GM23338 (cell line): ENCODE measurements around the gene NEURL1. TPM values are rescaled to one million over a fixed set of nuclear protein-coding genes. Genes with fewer than 3 reads are reported as not detected.

ENCODE experiments used
- ATAC-seq: fragments of 200-7000 bp; cut with Tn5 transposase; 3 replicates; pipeline ENCODE4 v1.9.1; 2020
- DNase-seq: peaks from one replicate; pipeline ENCODE4 v3.0.0-alpha.2; 2015; ENCODE audit warnings: low spot score
- H2AFZ ChIP-seq: fragments of 200-600 bp; sonication (generic); 2 replicates; pipeline ENCODE4 v1.8.0; 2016; ENCODE audit warnings: antibody characterized with exemption, mild to moderate bottlenecking, moderate library complexity
- H3F3A ChIP-seq: fragments of 200-600 bp; sonication (generic); replicated peaks from 2 replicates; pipeline ENCODE4 v1.8.0; 2017; ENCODE audit warnings: antibody characterized with exemption, mixed run types, low read depth
- H3K27ac ChIP-seq: fragments of 200-600 bp; sonication (generic); 2 replicates; pipeline ENCODE4 v1.6.1; 2016; ENCODE audit warnings: low read depth
- H3K27me3 ChIP-seq: fragments of 200-600 bp; sonication (generic); 2 replicates; pipeline ENCODE4 v1.8.0; 2016; ENCODE audit warnings: mild to moderate bottlenecking, mixed run types, moderate library complexity; ENCODE audit not compliant: insufficient read depth
- H3K36me3 ChIP-seq: fragments of 200-600 bp; sonication (generic); 2 replicates; pipeline ENCODE4 v1.8.0; 2016; ENCODE audit warnings: mild to moderate bottlenecking; ENCODE audit not compliant: insufficient read depth
- H3K4me1 ChIP-seq: fragments of 200-600 bp; sonication (generic); 2 replicates; pipeline ENCODE4 v1.8.0; 2016; ENCODE audit warnings: mild to moderate bottlenecking, moderate library complexity; ENCODE audit not compliant: insufficient read depth
- H3K4me2 ChIP-seq: fragments of 200-600 bp; sonication (generic); 2 replicates; pipeline ENCODE4 v1.7.1; 2017; ENCODE audit warnings: mixed run types
- H3K4me3 ChIP-seq: fragments of 200-600 bp; sonication (generic); 2 replicates; pipeline ENCODE4 v1.6.1; 2016; ENCODE audit warnings: mixed run types
- H3K79me2 ChIP-seq: fragments of 200-600 bp; sonication (generic); replicated peaks from 2 replicates; pipeline ENCODE4 v1.8.0; 2017; ENCODE audit warnings: mild to moderate bottlenecking; ENCODE audit not compliant: insufficient read depth
- H3K9me2 ChIP-seq: fragments of 200-600 bp; sonication (generic); 2 replicates; pipeline ENCODE4 v1.8.0; 2017; ENCODE audit not compliant: insufficient read depth
- H4K20me1 ChIP-seq: fragments of 200-600 bp; sonication (generic); replicated peaks from 2 replicates; pipeline ENCODE4 v1.8.0; 2017; ENCODE audit warnings: mild to moderate bottlenecking; ENCODE audit not compliant: insufficient read depth
- H3K27ac Mint-ChIP-seq: 2 replicates; pipeline ENCODE4 v1.8.0; 2020; ENCODE audit warnings: inconsistent platforms, mild to moderate bottlenecking, moderate library complexity, mixed read lengths
- H3K27me3 Mint-ChIP-seq: 3 replicates; pipeline ENCODE4 v1.8.0; 2022; ENCODE audit warnings: low read depth, mild to moderate bottlenecking, moderate library complexity, mixed read lengths, inconsistent platforms; ENCODE audit not compliant: insufficient read depth, poor library complexity
- H3K36me3 Mint-ChIP-seq: 3 replicates; pipeline ENCODE4 v1.8.0; 2021; ENCODE audit warnings: low read depth, mild to moderate bottlenecking, inconsistent platforms, moderate library complexity, mixed read lengths
- H3K4me1 Mint-ChIP-seq: 3 replicates; pipeline ENCODE4 v1.8.0; 2020; ENCODE audit warnings: mild to moderate bottlenecking, inconsistent platforms, mixed read lengths
- H3K4me3 Mint-ChIP-seq: 3 replicates; pipeline ENCODE4 v1.8.0; 2021; ENCODE audit warnings: moderate library complexity, mild to moderate bottlenecking, inconsistent platforms, mixed read lengths
- H3K9me3 Mint-ChIP-seq: 3 replicates; pipeline ENCODE4 v1.8.0; 2020; ENCODE audit warnings: moderate library complexity, mild to moderate bottlenecking, inconsistent platforms, mixed read lengths
- EZH2phosphoT487 ChIP-seq: fragments of 200-600 bp; sonication (generic); IDR thresholded peaks from one replicate; pipeline ENCODE4 v1.8.1; 2018; ENCODE audit warnings: antibody characterized with exemption; ENCODE audit not compliant: unreplicated experiment
- NANOG ChIP-seq: IDR thresholded peaks from 2 replicates; pipeline ENCODE4 v1.6.1; 2016; ENCODE audit warnings: antibody characterized with exemption, borderline replicate concordance
- POLR2AphosphoS5 ChIP-seq: IDR thresholded peaks from 2 replicates; pipeline ENCODE4 v1.6.1; 2016; ENCODE audit warnings: antibody characterized with exemption, low read depth
- STAT1 ChIP-seq: IDR thresholded peaks from one replicate; pipeline ENCODE4 v1.6.1; 2016; ENCODE audit warnings: antibody characterized with exemption; ENCODE audit not compliant: unreplicated experiment
- ZNF331 ChIP-seq: fragments of 250-450 bp; sonication (Bioruptor Pico); IDR thresholded peaks from 2 replicates; pipeline ENCODE4 v1.5.0; 2020; ENCODE audit warnings: low read depth, mild to moderate bottlenecking, moderate library complexity
- polyA plus RNA-seq: library from polyadenylated mRNA; unstranded; fragments of >200 nt; fragmentation: Nextera tagmentation; extraction: Ambion mirVana; gene quantifications from 2 replicates; pipeline ENCODE4 v1.2.1, GENCODE V29; 2016
- total RNA-seq: library from RNA; depleted of rRNA; stranded (reverse); fragments of >200 nt; shearing (Covaris generic); gene quantifications from 2 replicates; pipeline ENCODE4 v1.2.3, GENCODE V29; 2014
- TF ChIP-seq, protein P1 (sequence below): fragments of 250-450 bp; sonication (Bioruptor Pico); IDR thresholded peaks from 2 replicates; pipeline ENCODE4 v1.5.0; 2020; ENCODE audit warnings: mild to moderate bottlenecking, moderate library complexity
- TF ChIP-seq, protein P2 (sequence below): IDR thresholded peaks from one replicate; pipeline ENCODE4 v1.6.1; 2018; ENCODE audit warnings: antibody characterized with exemption; ENCODE audit not compliant: unreplicated experiment

The NEURL1 gene
- total and polyA plus RNA-seq, 2 experiments from 2014 or later = 0.82 to 1.1 TPM

- Histone ChIP-seq H3F3A (peaks cover 5% of the 10 kb centered on the region; the same call in 1 of the 2 replicates), H2AFZ (no peak overlapping the region), H3K36me3 (no peaks in the 10 kb centered on the region), H3K27me3 (peaks cover 50% of the 10 kb centered on the region), H4K20me1 (no peaks in the 10 kb centered on the region), H3K9me2 (no peaks in the 10 kb centered on the region), H3K79me2 (no peaks in the 10 kb centered on the region), H3K4me2 (no peak overlapping the region), H3K4me1 (no peaks in the 10 kb centered on the region; the same call in 1 of the 2 replicates), H3K4me3 (no peak overlapping the region), H3K27ac (no peak overlapping the region)
- Mint-ChIP-seq H3K4me3 (no peak overlapping the region), H3K9me3 (no peaks in the 10 kb centered on the region; the same call in 2 of the 3 replicates), H3K27me3 (peaks cover 28% of the 10 kb centered on the region), H3K27ac (no peak overlapping the region), H3K4me1 (peaks cover 15% of the 10 kb centered on the region; the same call in 2 of the 3 replicates), H3K36me3 (no peaks in the 10 kb centered on the region)
- TF ChIP-seq ZNF331 (CRISPR knock-in tag) (no peak), POLR2AphosphoS5 (no peak), STAT1 (no peak)
- ATAC-seq (no peak), DNase-seq (no peak)
Observed at GRCh38 chr10:103497161-103497915, 3.8 kb downstream of the NEURL1 start.

DNA sequence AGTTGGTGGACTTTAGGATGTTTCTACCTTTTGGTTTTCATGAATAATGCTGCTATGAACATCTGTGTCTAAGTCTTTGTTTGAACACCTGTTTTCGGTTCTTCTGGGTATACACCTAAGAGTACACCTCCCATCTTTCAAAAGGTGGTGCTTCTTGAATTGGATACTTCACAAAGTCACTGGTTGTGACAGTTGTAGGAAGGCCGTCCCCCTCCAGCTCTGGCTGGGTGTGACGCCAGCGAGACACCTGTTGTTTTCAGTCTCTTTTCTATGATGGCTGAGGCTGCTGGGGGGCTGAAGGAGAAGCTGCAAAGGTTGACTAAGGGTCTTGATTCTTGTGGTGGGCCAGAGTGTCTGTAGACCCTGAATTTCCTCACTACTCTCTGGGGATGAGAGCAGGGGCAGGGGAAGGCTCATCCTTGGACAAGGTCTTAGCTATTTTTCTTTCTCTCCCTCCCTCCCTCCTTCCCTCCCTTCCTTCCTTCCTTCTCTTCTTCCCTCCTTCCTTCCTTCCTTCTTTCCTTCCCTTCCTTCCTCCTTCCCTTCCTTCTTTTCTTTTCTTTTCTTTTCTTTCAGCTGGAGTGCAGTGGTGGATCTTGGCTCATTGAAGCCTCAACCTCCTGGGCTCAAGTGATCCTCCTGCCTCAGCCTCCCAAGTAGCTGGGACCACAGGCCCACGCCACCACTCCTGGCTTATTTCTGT lies 5.6 kb downstream of the NEURL1 start:
- Mint-ChIP-seq H3K27me3 (peaks cover 15% of the 10 kb centered on the region), H3K27ac (no peak overlapping the region), H3K4me3 (no peak overlapping the region), H3K9me3 (no peaks in the 10 kb centered on the region; the same call in 2 of the 3 replicates), H3K4me1 (peaks cover 8% of the 10 kb centered on the region; the same call in 2 of the 3 replicates), H3K36me3 (no peaks in the 10 kb centered on the region)
- DNase-seq = no peak
- no peak overlapping the region for H3K27ac ChIP-seq
- no peaks in the 10 kb centered on the region for H3K9me2 ChIP-seq
- H4K20me1 ChIP-seq = no peaks in the 10 kb centered on the region
- H3K4me2 ChIP-seq = no peak overlapping the region
- no peaks in the 10 kb centered on the region for H3K79me2 ChIP-seq
- no peaks in the 10 kb centered on the region; the same call in 1 of the 2 replicates for H3F3A ChIP-seq
- no peaks in the 10 kb centered on the region for H3K36me3 ChIP-seq
- H2AFZ ChIP-seq = no peak overlapping the region
- ATAC-seq = no peak
- no peaks in the 10 kb centered on the region; the same call in 1 of the 2 replicates for H3K4me1 ChIP-seq
- H3K27me3 ChIP-seq = peaks cover 34% of the 10 kb centered on the region
- no peak overlapping the region for H3K4me3 ChIP-seq
- no peak for TF ChIP-seq NANOG
- TF ChIP-seq, protein P1, sequence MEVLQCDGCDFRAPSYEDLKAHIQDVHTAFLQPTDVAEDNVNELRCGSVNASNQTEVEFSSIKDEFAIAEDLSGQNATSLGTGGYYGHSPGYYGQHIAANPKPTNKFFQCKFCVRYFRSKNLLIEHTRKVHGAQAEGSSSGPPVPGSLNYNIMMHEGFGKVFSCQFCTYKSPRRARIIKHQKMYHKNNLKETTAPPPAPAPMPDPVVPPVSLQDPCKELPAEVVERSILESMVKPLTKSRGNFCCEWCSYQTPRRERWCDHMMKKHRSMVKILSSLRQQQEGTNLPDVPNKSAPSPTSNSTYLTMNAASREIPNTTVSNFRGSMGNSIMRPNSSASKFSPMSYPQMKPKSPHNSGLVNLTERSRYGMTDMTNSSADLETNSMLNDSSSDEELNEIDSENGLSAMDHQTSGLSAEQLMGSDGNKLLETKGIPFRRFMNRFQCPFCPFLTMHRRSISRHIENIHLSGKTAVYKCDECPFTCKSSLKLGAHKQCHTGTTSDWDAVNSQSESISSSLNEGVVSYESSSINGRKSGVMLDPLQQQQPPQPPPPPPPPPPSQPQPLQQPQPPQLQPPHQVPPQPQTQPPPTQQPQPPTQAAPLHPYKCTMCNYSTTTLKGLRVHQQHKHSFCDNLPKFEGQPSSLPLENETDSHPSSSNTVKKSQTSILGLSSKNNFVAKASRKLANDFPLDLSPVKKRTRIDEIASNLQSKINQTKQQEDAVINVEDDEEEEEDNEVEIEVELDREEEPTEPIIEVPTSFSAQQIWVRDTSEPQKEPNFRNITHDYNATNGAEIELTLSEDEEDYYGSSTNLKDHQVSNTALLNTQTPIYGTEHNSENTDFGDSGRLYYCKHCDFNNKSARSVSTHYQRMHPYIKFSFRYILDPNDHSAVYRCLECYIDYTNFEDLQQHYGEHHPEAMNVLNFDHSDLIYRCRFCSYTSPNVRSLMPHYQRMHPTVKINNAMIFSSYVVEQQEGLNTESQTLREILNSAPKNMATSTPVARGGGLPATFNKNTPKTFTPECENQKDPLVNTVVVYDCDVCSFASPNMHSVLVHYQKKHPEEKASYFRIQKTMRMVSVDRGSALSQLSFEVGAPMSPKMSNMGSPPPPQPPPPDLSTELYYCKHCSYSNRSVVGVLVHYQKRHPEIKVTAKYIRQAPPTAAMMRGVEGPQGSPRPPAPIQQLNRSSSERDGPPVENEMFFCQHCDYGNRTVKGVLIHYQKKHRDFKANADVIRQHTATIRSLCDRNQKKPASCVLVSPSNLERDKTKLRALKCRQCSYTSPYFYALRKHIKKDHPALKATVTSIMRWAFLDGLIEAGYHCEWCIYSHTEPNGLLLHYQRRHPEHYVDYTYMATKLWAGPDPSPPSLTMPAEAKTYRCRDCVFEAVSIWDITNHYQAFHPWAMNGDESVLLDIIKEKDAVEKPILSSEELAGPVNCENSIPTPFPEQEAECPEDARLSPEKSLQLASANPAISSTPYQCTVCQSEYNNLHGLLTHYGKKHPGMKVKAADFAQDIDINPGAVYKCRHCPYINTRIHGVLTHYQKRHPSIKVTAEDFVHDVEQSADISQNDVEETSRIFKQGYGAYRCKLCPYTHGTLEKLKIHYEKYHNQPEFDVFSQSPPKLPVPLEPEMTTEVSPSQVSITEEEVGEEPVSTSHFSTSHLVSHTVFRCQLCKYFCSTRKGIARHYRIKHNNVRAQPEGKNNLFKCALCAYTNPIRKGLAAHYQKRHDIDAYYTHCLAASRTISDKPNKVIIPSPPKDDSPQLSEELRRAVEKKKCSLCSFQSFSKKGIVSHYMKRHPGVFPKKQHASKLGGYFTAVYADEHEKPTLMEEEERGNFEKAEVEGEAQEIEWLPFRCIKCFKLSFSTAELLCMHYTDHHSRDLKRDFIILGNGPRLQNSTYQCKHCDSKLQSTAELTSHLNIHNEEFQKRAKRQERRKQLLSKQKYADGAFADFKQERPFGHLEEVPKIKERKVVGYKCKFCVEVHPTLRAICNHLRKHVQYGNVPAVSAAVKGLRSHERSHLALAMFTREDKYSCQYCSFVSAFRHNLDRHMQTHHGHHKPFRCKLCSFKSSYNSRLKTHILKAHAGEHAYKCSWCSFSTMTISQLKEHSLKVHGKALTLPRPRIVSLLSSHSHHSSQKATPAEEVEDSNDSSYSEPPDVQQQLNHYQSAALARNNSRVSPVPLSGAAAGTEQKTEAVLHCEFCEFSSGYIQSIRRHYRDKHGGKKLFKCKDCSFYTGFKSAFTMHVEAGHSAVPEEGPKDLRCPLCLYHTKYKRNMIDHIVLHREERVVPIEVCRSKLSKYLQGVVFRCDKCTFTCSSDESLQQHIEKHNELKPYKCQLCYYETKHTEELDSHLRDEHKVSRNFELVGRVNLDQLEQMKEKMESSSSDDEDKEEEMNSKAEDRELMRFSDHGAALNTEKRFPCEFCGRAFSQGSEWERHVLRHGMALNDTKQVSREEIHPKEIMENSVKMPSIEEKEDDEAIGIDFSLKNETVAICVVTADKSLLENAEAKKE (CRISPR knock-in tag) = no peak
- no peak for TF ChIP-seq ZNF331 (CRISPR knock-in tag)
- TF ChIP-seq STAT1 = no peak
- TF ChIP-seq EZH2phosphoT487 = no peak
- TF ChIP-seq, protein P2, sequence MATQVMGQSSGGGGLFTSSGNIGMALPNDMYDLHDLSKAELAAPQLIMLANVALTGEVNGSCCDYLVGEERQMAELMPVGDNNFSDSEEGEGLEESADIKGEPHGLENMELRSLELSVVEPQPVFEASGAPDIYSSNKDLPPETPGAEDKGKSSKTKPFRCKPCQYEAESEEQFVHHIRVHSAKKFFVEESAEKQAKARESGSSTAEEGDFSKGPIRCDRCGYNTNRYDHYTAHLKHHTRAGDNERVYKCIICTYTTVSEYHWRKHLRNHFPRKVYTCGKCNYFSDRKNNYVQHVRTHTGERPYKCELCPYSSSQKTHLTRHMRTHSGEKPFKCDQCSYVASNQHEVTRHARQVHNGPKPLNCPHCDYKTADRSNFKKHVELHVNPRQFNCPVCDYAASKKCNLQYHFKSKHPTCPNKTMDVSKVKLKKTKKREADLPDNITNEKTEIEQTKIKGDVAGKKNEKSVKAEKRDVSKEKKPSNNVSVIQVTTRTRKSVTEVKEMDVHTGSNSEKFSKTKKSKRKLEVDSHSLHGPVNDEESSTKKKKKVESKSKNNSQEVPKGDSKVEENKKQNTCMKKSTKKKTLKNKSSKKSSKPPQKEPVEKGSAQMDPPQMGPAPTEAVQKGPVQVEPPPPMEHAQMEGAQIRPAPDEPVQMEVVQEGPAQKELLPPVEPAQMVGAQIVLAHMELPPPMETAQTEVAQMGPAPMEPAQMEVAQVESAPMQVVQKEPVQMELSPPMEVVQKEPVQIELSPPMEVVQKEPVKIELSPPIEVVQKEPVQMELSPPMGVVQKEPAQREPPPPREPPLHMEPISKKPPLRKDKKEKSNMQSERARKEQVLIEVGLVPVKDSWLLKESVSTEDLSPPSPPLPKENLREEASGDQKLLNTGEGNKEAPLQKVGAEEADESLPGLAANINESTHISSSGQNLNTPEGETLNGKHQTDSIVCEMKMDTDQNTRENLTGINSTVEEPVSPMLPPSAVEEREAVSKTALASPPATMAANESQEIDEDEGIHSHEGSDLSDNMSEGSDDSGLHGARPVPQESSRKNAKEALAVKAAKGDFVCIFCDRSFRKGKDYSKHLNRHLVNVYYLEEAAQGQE = no peak
